Measurements from ENCODE around the gene DOCK4.

DOCK4 gene

DNA sequence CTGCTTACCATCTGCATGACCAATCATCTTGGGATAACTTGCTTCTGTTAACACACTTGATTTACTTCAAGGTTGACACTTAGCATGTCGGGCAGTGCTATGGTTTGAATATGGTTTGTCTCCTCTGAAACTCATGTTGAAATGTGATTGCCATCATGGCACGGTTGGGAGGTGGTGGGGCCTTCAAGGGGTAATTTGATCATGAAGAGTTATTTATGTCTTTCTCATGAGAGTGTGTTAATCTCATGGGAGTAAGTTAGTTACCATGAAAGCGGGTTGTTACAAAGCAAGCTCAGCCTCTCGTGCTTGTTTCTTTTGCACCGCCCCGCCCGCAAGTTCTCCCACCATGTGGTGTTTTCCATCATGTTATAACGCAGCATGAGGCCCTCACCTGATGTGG is 163.6 kb downstream of the DOCK4 start:
- DNase-seq (ENCODE audit: low spot score in 2 of 2) (no peak), ATAC-seq (replicated peaks; ENCODE audit: extremely low read depth, poor library complexity, severe bottlenecking) (no peak)
- no peak overlapping the region for H3K4me3 Mint-ChIP-seq
- H3K27ac Mint-ChIP-seq (ENCODE audit: low read depth), result no peak overlapping the region
- peaks cover 17% of the 10 kb centered on the region for H3K27me3 Mint-ChIP-seq
- H3K36me3 Mint-ChIP-seq (ENCODE audit: insufficient read depth), result no peaks in the 10 kb centered on the region
- peaks cover 11% of the 10 kb centered on the region for H3K9me3 Mint-ChIP-seq
- H3K4me1 Mint-ChIP-seq, result no peaks in the 10 kb centered on the region

DNA sequence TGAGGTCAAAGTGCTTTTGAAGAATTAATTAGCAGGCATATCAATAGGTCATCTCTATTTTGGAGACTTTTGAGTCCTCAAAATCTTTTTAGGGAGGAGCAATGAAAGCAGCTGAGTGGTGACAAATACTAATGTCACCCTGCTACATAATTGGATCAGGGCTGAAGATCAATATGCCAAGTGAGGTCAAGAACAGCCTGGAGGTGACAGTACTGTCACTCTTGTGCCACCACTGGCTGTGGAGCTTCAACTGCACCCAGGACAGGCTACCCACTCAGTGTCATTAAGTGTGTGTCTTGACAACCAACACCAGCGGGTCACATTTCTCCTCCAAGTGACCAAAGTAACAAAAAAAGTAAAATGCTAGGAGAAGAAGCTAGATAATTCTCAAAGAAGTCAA is 167.8 kb downstream of the DOCK4 start:
- no peak for DNase-seq (ENCODE audit: low spot score in 2 of 2)
- H3K4me1 Mint-ChIP-seq, result no peaks in the 10 kb centered on the region
- no peak overlapping the region for H3K27ac Mint-ChIP-seq (ENCODE audit: low read depth)
- no peaks in the 10 kb centered on the region for H3K9me3 Mint-ChIP-seq
- no peak overlapping the region for H3K4me3 Mint-ChIP-seq
- no peak for ATAC-seq (replicated peaks; ENCODE audit: extremely low read depth, poor library complexity, severe bottlenecking)
- H3K36me3 Mint-ChIP-seq (ENCODE audit: insufficient read depth), result no peaks in the 10 kb centered on the region
- H3K27me3 Mint-ChIP-seq, result no peaks in the 10 kb centered on the region

DNA sequence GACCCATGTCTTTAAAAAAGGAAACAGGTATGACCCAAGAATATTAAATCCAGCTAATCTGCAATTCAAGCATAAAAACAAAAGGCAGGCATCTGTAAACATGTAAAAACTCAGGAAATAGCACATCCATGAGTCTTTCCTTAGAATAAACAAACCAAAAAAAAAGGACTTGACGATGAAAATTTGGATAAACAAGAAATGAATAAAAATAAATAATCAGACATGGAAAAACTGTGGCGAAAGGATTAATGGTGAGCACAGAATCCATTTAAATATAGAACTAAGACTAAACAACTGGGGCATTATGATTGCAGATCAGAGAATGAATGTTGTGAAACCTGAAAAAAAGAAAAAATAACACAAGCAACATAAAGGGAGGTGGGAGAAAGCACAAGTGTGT is 170.1 kb downstream of the DOCK4 start:
- Mint-ChIP-seq H3K27me3 (no peaks in the 10 kb centered on the region), H3K4me1 (no peaks in the 10 kb centered on the region), H3K36me3 (ENCODE audit: insufficient read depth) (no peaks in the 10 kb centered on the region), H3K4me3 (no peak overlapping the region), H3K27ac (ENCODE audit: low read depth) (no peak overlapping the region), H3K9me3 (no peaks in the 10 kb centered on the region)
- DNase-seq (ENCODE audit: low spot score in 2 of 2) (no peak), ATAC-seq (replicated peaks; ENCODE audit: extremely low read depth, poor library complexity, severe bottlenecking) (no peak)

GRCh38 chr7:112031689-112032088 is 174.5 kb downstream of the DOCK4 start:
- no peak for ATAC-seq (replicated peaks; ENCODE audit: extremely low read depth, poor library complexity, severe bottlenecking)
- no peaks in the 10 kb centered on the region for H3K9me3 Mint-ChIP-seq
- H3K27me3 Mint-ChIP-seq, result no peaks in the 10 kb centered on the region

DNA sequence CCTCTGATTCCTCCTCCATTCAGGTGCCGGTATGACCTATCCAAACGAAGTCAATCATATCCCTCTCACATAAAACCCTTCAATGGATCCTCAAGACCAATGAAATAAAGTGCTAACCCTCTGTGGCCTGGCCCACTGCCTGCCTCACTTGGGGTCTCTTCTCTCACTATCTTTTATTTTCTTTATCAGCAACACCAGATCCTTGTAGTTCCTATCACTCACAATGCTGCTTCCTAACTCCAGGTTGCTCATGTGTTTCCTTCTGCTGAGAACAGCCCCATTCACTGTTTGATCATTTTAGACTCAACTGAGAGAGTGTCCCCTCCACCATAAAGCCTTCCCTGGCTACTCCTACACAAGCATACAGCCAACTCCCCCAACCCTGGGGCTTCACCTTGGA is 180.6 kb downstream of the DOCK4 start:
- H3K4me3 Mint-ChIP-seq, result no peak overlapping the region
- no peaks in the 10 kb centered on the region for H3K9me3 Mint-ChIP-seq
- ATAC-seq (replicated peaks; ENCODE audit: extremely low read depth, poor library complexity, severe bottlenecking) (no peak), DNase-seq (ENCODE audit: low spot score in 2 of 2) (no peak)
- no peak overlapping the region for H3K27ac Mint-ChIP-seq (ENCODE audit: low read depth)
- peaks cover 11% of the 10 kb centered on the region for H3K27me3 Mint-ChIP-seq
- peaks cover 2% of the 10 kb centered on the region for H3K36me3 Mint-ChIP-seq (ENCODE audit: insufficient read depth)
- no peaks in the 10 kb centered on the region for H3K4me1 Mint-ChIP-seq

More at GRCh38 chr7:112031689-112032088, 174.5 kb downstream of the DOCK4 start:
- Mint-ChIP-seq H3K4me3 (no peak overlapping the region), H3K4me1 (no peaks in the 10 kb centered on the region), H3K36me3 (ENCODE audit: insufficient read depth) (peaks cover 2% of the 10 kb centered on the region), H3K27ac (ENCODE audit: low read depth) (no peak overlapping the region)
- no peak for DNase-seq (ENCODE audit: low spot score in 2 of 2)

- H3K4me1 Mint-ChIP-seq, result no peaks in the 10 kb centered on the region
Observed at GRCh38 chr7:112023786-112024185, 182.4 kb downstream of the DOCK4 start.

DNA sequence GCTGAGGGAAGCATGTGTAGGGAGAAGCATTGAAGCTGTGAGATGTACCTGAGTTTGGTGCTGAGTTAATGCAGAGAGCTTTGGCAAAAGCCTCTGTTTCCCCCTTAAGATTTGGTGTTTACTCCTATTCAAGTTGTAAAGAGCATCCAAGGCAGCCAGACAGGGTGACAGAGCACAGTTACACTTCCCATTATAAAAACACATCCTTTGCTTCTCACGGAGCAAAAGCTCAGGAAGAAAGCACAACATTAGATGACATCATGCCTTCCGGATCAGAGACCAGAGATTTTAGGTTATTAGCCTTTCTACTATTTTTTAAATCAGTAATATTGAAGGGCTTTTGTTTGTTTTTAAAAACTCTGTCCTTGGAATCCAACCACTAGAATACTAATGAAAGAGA is 182.9 kb downstream of the DOCK4 start:
- Mint-ChIP-seq H3K27ac (ENCODE audit: low read depth) (no peak overlapping the region), H3K9me3 (no peaks in the 10 kb centered on the region), H3K4me1 (no peaks in the 10 kb centered on the region), H3K27me3 (peaks cover 11% of the 10 kb centered on the region), H3K36me3 (ENCODE audit: insufficient read depth) (peaks cover 1% of the 10 kb centered on the region), H3K4me3 (no peak overlapping the region)
- no peak for DNase-seq (ENCODE audit: low spot score in 2 of 2)
- ATAC-seq (replicated peaks; ENCODE audit: extremely low read depth, poor library complexity, severe bottlenecking), result no peak

More at GRCh38 chr7:112023786-112024185, 182.4 kb downstream of the DOCK4 start:
- Mint-ChIP-seq H3K27me3 (peaks cover 11% of the 10 kb centered on the region), H3K27ac (ENCODE audit: low read depth) (no peak overlapping the region), H3K4me3 (no peak overlapping the region), H3K36me3 (ENCODE audit: insufficient read depth) (peaks cover 3% of the 10 kb centered on the region), H3K9me3 (no peaks in the 10 kb centered on the region)
- DNase-seq (ENCODE audit: low spot score in 2 of 2), result no peak
- no peak for ATAC-seq (replicated peaks; ENCODE audit: extremely low read depth, poor library complexity, severe bottlenecking)

GRCh38 chr7:112022128-112022527 is 184.1 kb downstream of the DOCK4 start:
- no peak for ATAC-seq (replicated peaks; ENCODE audit: extremely low read depth, poor library complexity, severe bottlenecking)
- Mint-ChIP-seq H3K9me3 (no peaks in the 10 kb centered on the region), H3K4me3 (no peak overlapping the region), H3K27ac (ENCODE audit: low read depth) (no peak overlapping the region), H3K27me3 (peaks cover 11% of the 10 kb centered on the region), H3K36me3 (ENCODE audit: insufficient read depth) (peaks cover 1% of the 10 kb centered on the region), H3K4me1 (no peaks in the 10 kb centered on the region)
- no peak for DNase-seq (ENCODE audit: low spot score in 2 of 2)

GRCh38 chr7:112021379-112022044 is 184.7 kb downstream of the DOCK4 start:
- DNase-seq (ENCODE audit: low spot score in 2 of 2) (no peak), ATAC-seq (replicated peaks; ENCODE audit: extremely low read depth, poor library complexity, severe bottlenecking) (no peak)
- Mint-ChIP-seq H3K36me3 (ENCODE audit: insufficient read depth) (peaks cover 1% of the 10 kb centered on the region), H3K4me3 (no peak overlapping the region), H3K27me3 (peaks cover 11% of the 10 kb centered on the region), H3K27ac (ENCODE audit: low read depth) (no peak overlapping the region), H3K9me3 (no peaks in the 10 kb centered on the region), H3K4me1 (no peaks in the 10 kb centered on the region)

DNA sequence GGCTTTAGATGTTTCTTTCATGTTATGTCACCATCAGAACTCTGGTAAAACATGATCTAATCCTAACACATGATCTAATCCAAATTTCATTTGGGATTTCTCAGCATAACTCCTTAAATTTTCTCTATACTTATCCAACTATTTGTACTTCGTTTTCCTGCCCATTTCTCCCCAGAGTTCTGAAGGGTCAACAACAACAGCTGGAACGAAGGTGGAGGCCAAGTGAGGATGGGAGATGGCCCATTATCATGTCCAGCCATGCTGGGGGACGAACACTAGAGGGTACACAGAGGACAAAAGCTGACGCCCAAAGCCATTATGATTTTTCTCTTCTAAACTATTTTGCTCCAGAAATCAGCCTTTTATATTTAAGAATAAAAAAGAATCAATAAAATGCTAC is 185.4 kb downstream of the DOCK4 start:
- no peak for ATAC-seq (replicated peaks; ENCODE audit: extremely low read depth, poor library complexity, severe bottlenecking)
- DNase-seq (ENCODE audit: low spot score in 2 of 2), result no peak
- H3K36me3 Mint-ChIP-seq (ENCODE audit: insufficient read depth), result peaks cover 1% of the 10 kb centered on the region
- no peaks in the 10 kb centered on the region for H3K9me3 Mint-ChIP-seq
- no peak overlapping the region for H3K27ac Mint-ChIP-seq (ENCODE audit: low read depth)
- H3K4me3 Mint-ChIP-seq, result no peak overlapping the region
- H3K4me1 Mint-ChIP-seq, result no peaks in the 10 kb centered on the region
- H3K27me3 Mint-ChIP-seq, result peaks cover 11% of the 10 kb centered on the region

DNA sequence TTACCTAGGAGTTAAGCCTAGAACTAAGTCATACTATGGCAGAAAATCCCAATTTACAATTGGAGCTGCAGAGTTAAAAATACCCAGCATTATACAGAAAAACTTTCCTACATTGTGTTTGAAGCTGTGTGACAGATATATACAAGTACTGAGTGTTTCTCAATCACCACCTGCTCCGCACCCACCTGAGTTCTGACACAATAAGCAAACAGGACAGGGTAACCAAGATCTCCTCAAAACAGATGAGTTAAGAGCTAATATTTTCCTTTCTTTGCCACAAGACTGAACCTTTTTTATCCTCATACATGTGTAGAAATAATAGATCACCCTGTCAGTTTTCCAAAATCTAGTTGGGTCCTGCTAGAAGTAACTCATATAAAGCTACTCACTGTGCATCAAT is 186.3 kb downstream of the DOCK4 start:
- no peaks in the 10 kb centered on the region for H3K4me1 Mint-ChIP-seq
- no peaks in the 10 kb centered on the region for H3K9me3 Mint-ChIP-seq
- ATAC-seq (replicated peaks; ENCODE audit: extremely low read depth, poor library complexity, severe bottlenecking) (no peak), DNase-seq (ENCODE audit: low spot score in 2 of 2) (no peak)
- H3K27ac Mint-ChIP-seq (ENCODE audit: low read depth), result no peak overlapping the region
- H3K27me3 Mint-ChIP-seq, result peaks cover 11% of the 10 kb centered on the region
- H3K4me3 Mint-ChIP-seq, result no peak overlapping the region
- H3K36me3 Mint-ChIP-seq (ENCODE audit: insufficient read depth), result peaks cover 1% of the 10 kb centered on the region

- DNase-seq (ENCODE audit: low spot score in 2 of 2) (no peak), ATAC-seq (replicated peaks; ENCODE audit: extremely low read depth, poor library complexity, severe bottlenecking) (no peak)
- H3K27ac Mint-ChIP-seq (ENCODE audit: low read depth), result no peak overlapping the region
- H3K36me3 Mint-ChIP-seq (ENCODE audit: insufficient read depth), result peaks cover 1% of the 10 kb centered on the region
- peaks cover under 1% of the 10 kb centered on the region for H3K27me3 Mint-ChIP-seq
- no peaks in the 10 kb centered on the region for H3K4me1 Mint-ChIP-seq
- H3K4me3 Mint-ChIP-seq, result no peak overlapping the region
- H3K9me3 Mint-ChIP-seq, result no peaks in the 10 kb centered on the region
Observed at GRCh38 chr7:112018305-112019030, 187.7 kb downstream of the DOCK4 start.

GRCh38 chr7:112015146-112015545 is 191.1 kb downstream of the DOCK4 start:
- H3K27me3 Mint-ChIP-seq, result peaks cover 6% of the 10 kb centered on the region
- H3K4me1 Mint-ChIP-seq, result no peaks in the 10 kb centered on the region
- no peak overlapping the region for H3K27ac Mint-ChIP-seq (ENCODE audit: low read depth)
- no peaks in the 10 kb centered on the region for H3K9me3 Mint-ChIP-seq
- no peak for ATAC-seq (replicated peaks; ENCODE audit: extremely low read depth, poor library complexity, severe bottlenecking)
- no peak for DNase-seq (ENCODE audit: low spot score in 2 of 2)
- H3K4me3 Mint-ChIP-seq, result no peak overlapping the region
- H3K36me3 Mint-ChIP-seq (ENCODE audit: insufficient read depth), result peaks cover 1% of the 10 kb centered on the region
